GM18508 (cell line): ENCODE data around the gene CHMP2A.
"Not testable (repeated sequence)": the region's sequence is repeated elsewhere in the genome, so short reads cannot be mapped to it uniquely, and the experiment has no call there.

Experiments
- ATAC-seq: cut with Tn5 transposase; IDR thresholded peaks from one replicate; pipeline ENCODE4 v1.9.1; 2021; ENCODE audit warnings: moderate number of reproducible peaks; ENCODE audit not compliant: insufficient read depth, unreplicated experiment

Gene CHMP2A

GRCh38 chr19:58554494-58555368 lies at the start of gene CHMP2A:
TSS of gene CHMP2A (minus strand) at chr19:58555105. CDS start at chr19:58554212, 893 bp downstream.
- no peak for ATAC-seq

- no peak for ATAC-seq
These were observed 31.3 kb upstream of the CHMP2A start for GRCh38 chr19:58586133-58586765.

- ATAC-seq = no peak
These were observed 30.7 kb upstream of the CHMP2A start for GRCh38 chr19:58585442-58586132.

- ATAC-seq = no peak
These were observed 29.9 kb upstream of the CHMP2A start for GRCh38 chr19:58584498-58585441.

GRCh38 chr19:58582985-58583384 lies 28.1 kb upstream of the CHMP2A start:
- ATAC-seq = no peak

- no peak for ATAC-seq
These were observed 26.6 kb upstream of the CHMP2A start for GRCh38 chr19:58581227-58582141.

GRCh38 chr19:58579473-58580142 lies 24.7 kb upstream of the CHMP2A start:
- no peak for ATAC-seq

GRCh38 chr19:58578012-58578925 lies 23.4 kb upstream of the CHMP2A start:
- ATAC-seq = no peak

- ATAC-seq = not testable (repeated sequence)
These were observed 22.7 kb upstream of the CHMP2A start for GRCh38 chr19:58577581-58577980.

- ATAC-seq = peak; percentile 29
These were observed 20.5 kb upstream of the CHMP2A start for GRCh38 chr19:58575183-58576041.

GRCh38 chr19:58573658-58574164 lies 18.8 kb upstream of the CHMP2A start:
- no peak for ATAC-seq

GRCh38 chr19:58572818-58573657 lies 18.1 kb upstream of the CHMP2A start, which contains the start of gene MZF1:
TSS of gene MZF1 (minus strand) at chr19:58573335. CDS start at chr19:58571389, 1,946 bp downstream.
- ATAC-seq = peak; percentile 43

- no peak for ATAC-seq
These were observed 17.3 kb upstream of the CHMP2A start for GRCh38 chr19:58572026-58572817.

- no peak for ATAC-seq
These were observed 16.7 kb upstream of the CHMP2A start for GRCh38 chr19:58571575-58571947.
